SK-N-SH (cell line): ENCODE data around the gene DGKI. TPM values are rescaled to one million over a fixed set of nuclear protein-coding genes. Genes with fewer than 3 reads are reported as not detected.

Experiments used
- CTCF ChIA-PET: fragments of 300-600, 350-600 bp; formaldehyde crosslinking; extraction: SDS; loops from one replicate; lab custom pipeline; 2021; lab: Yijun Ruan, JAX
- POLR2A ChIA-PET: fragments of 350-600 bp; sonication (Branson Sonifier 250); formaldehyde crosslinking; extraction: SDS; loops from one replicate; lab custom pipeline; 2020; ENCODE audit warnings: antibody characterized with exemption, inconsistent platforms; lab: Yijun Ruan, JAX
- DNase-seq: peaks from one replicate; pipeline ENCODE4 v3.0.0; 2012
- H2AFZ ChIP-seq: fragments of 200-600 bp; sonication (generic); 2 replicates; pipeline ENCODE4 v1.8.1; 2016; ENCODE audit warnings: antibody characterized with exemption, mild to moderate bottlenecking, low read depth
- H3F3A ChIP-seq: fragments of 200-600 bp; sonication (generic); replicated peaks from 2 replicates; pipeline ENCODE3; 2016; ENCODE audit warnings: antibody characterized with exemption, mild to moderate bottlenecking; ENCODE audit not compliant: insufficient read depth
- H3K27ac ChIP-seq, 2 experiments: fragments of 200-500 bp in 1 of 2; fragments of 200-600 bp in 1 of 2; sonication (Bioruptor generic) in 1 of 2; sonication (generic), shearing (Covaris generic) in 1 of 2; 2 replicates each; pipeline versions ENCODE4 v1.5.1 to v1.6.1; 2014 to 2016; ENCODE audit warnings: low read depth in 2 of 2, inconsistent platforms in 1 of 2, low read length in 1 of 2, mild to moderate bottlenecking in 1 of 2, mixed read lengths in 1 of 2
- H3K27me3 ChIP-seq: fragments of 200-600 bp; sonication (generic), shearing (Covaris generic); 2 replicates; pipeline ENCODE4 v1.6.1; 2016; ENCODE audit warnings: mixed run types; ENCODE audit not compliant: insufficient read depth
- H3K36me3 ChIP-seq, 2 experiments: fragments of 200-500 bp in 1 of 2; fragments of 200-600 bp in 1 of 2; sonication (Bioruptor generic) in 1 of 2; sonication (generic) in 1 of 2; replicated peaks in 1 of 2; 2 replicates each; pipeline versions ENCODE3 to v1.5.1; 2014 to 2016; ENCODE audit warnings: low read length in 1 of 2, mild to moderate bottlenecking in 1 of 2; ENCODE audit not compliant: insufficient read depth in 2 of 2, control insufficient read depth in 1 of 2
- H3K4me1 ChIP-seq, 2 experiments: fragments of 200-500 bp in 1 of 2; fragments of 200-600 bp in 1 of 2; sonication (Bioruptor generic) in 1 of 2; sonication (generic), shearing (Covaris generic) in 1 of 2; 2 replicates each; pipeline versions ENCODE4 v1.5.1 to v1.6.1; 2014 to 2016; ENCODE audit warnings: low read depth in 1 of 2, low read length in 1 of 2, mixed run types in 1 of 2; ENCODE audit not compliant: insufficient read depth in 2 of 2, control insufficient read depth in 1 of 2
- H3K4me2 ChIP-seq: fragments of 200-600 bp; sonication (generic), shearing (Covaris generic); 2 replicates; pipeline ENCODE4 v1.6.1; 2017; ENCODE audit warnings: mixed run types
- H3K4me3 ChIP-seq, 2 experiments: fragments of 200-500 bp in 1 of 2; fragments of 200-600 bp in 1 of 2; sonication (Bioruptor generic) in 1 of 2; sonication (generic), shearing (Covaris generic) in 1 of 2; 2 replicates each; pipeline versions ENCODE4 v1.5.1 to v1.8.1; 2014 to 2016; ENCODE audit warnings: low read depth in 2 of 2, inconsistent platforms in 1 of 2, low read length in 1 of 2, mild to moderate bottlenecking in 1 of 2, mixed read lengths in 1 of 2, moderate library complexity in 1 of 2
- H3K79me2 ChIP-seq: fragments of 200-600 bp; sonication (generic); 2 replicates; pipeline ENCODE4 v1.8.1; 2017; ENCODE audit warnings: mild to moderate bottlenecking; ENCODE audit not compliant: insufficient read depth
- H3K9ac ChIP-seq: fragments of 200-600 bp; sonication (generic); 2 replicates; pipeline ENCODE4 v1.6.1; 2017; ENCODE audit warnings: mixed run types
- H3K9me2 ChIP-seq: fragments of 200-600 bp; sonication (generic); 2 replicates; pipeline ENCODE4 v1.6.1; 2017; ENCODE audit warnings: mixed run types
- H3K9me3 ChIP-seq: fragments of 200-600 bp; sonication (generic); 2 replicates; pipeline ENCODE4 v1.6.1; 2017; ENCODE audit warnings: mixed run types, mild to moderate bottlenecking, moderate library complexity
- H4K20me1 ChIP-seq: fragments of 200-600 bp; sonication (generic); 2 replicates; pipeline ENCODE4 v1.6.1; 2017; ENCODE audit warnings: mild to moderate bottlenecking, mixed run types; ENCODE audit not compliant: insufficient read depth
- CHD2 ChIP-seq: fragments of 150-350 bp; IDR thresholded peaks from 2 replicates; pipeline ENCODE4 v1.6.1; 2018; ENCODE audit warnings: low read length; ENCODE audit not compliant: partially characterized antibody
- ELF1 ChIP-seq: IDR thresholded peaks from 2 replicates; pipeline ENCODE4 v1.4.0; 2012
- EZH2phosphoT487 ChIP-seq: fragments of 200-600 bp; sonication (generic); IDR thresholded peaks from 2 replicates; pipeline ENCODE4 v1.6.1; 2017; ENCODE audit warnings: low read depth, mixed run types, mild to moderate bottlenecking, antibody characterized with exemption, moderate library complexity, borderline replicate concordance
- FOXJ3 ChIP-seq: sonication (generic); formaldehyde crosslinking; IDR thresholded peaks from 2 replicates; pipeline ENCODE4 v1.5.1; 2020; ENCODE audit warnings: mild to moderate bottlenecking, missing genetic modification reagents
- GABPA ChIP-seq: IDR thresholded peaks from 2 replicates; pipeline ENCODE4 v1.4.0; 2012; ENCODE audit warnings: low read depth, mild to moderate bottlenecking
- JUND ChIP-seq: IDR thresholded peaks from 2 replicates; pipeline ENCODE4 v1.4.0; 2012
- MEF2A ChIP-seq: IDR thresholded peaks from 2 replicates; pipeline ENCODE4 v1.4.0; 2012; ENCODE audit warnings: low read depth, borderline replicate concordance
- NFIC ChIP-seq: IDR thresholded peaks from 2 replicates; pipeline ENCODE4 v1.4.0; 2012; ENCODE audit warnings: borderline replicate concordance
- RAD21 ChIP-seq: IDR thresholded peaks from 2 replicates; pipeline ENCODE4 v1.6.1; 2012; ENCODE audit warnings: mild to moderate bottlenecking, low read length
- REST ChIP-seq: IDR thresholded peaks from 2 replicates; pipeline ENCODE4 v1.6.1; 2012; ENCODE audit warnings: mild to moderate bottlenecking, low read depth, low read length, moderate library complexity
- SIN3A ChIP-seq: IDR thresholded peaks from 2 replicates; pipeline ENCODE4 v1.6.1; 2012; ENCODE audit warnings: low read depth, mild to moderate bottlenecking, low read length, moderate library complexity, borderline replicate concordance
- SMC3 ChIP-seq: IDR thresholded peaks from 2 replicates; pipeline ENCODE4 v1.6.1; 2012; ENCODE audit warnings: low read depth, low read length, improper control_type of control experiment
- TCF12 ChIP-seq: IDR thresholded peaks from 2 replicates; pipeline ENCODE4 v1.4.0; 2012
- TEAD4 ChIP-seq: IDR thresholded peaks from 2 replicates; pipeline ENCODE4 v1.4.0; 2012; ENCODE audit warnings: mild to moderate bottlenecking, borderline replicate concordance; ENCODE audit not compliant: insufficient read depth
- YY1 ChIP-seq: IDR thresholded peaks from 2 replicates; pipeline ENCODE4 v1.4.0; 2012; ENCODE audit warnings: low read depth, mild to moderate bottlenecking
- WGBS: methylation state at CpG from one replicate; pipeline ENCODE4 v1.1.6; 2017; ENCODE audit warnings: low lambda C conversion rate; 5-methylcytosine and 5-hydroxymethylcytosine counted together
- polyA plus RNA-seq, 3 experiments: library from polyadenylated mRNA; depleted of rRNA; stranded (reverse); fragments of >200 nt; gene quantifications; 2 replicates each; pipeline ENCODE4 v1.2.3, GENCODE V29; 2012
- TF ChIP-seq, protein P1 (sequence below): IDR thresholded peaks from 2 replicates; pipeline ENCODE4 v1.4.0; 2012; ENCODE audit warnings: low read depth, borderline replicate concordance
- TF ChIP-seq, protein P2 (sequence below): fragments of 200-600 bp; sonication (generic); IDR thresholded peaks from 2 replicates; pipeline ENCODE4 v1.6.1; 2017; ENCODE audit warnings: antibody characterized with exemption, mild to moderate bottlenecking, moderate library complexity
- TF ChIP-seq, protein P3 (sequence below): fragments of 150-350 bp; IDR thresholded peaks from 2 replicates; pipeline ENCODE4 v1.6.1; 2017; ENCODE audit warnings: antibody characterized with exemption, low read length, low read depth, borderline replicate concordance
- TF ChIP-seq, protein P4 (sequence below): IDR thresholded peaks from 2 replicates; pipeline ENCODE4 v1.4.0; 2012; ENCODE audit warnings: low read depth

DGKI gene
- polyA plus RNA-seq, 1 of the 3 experiments (the other 2 are of a cell fraction) = 1.3 TPM

DNA sequence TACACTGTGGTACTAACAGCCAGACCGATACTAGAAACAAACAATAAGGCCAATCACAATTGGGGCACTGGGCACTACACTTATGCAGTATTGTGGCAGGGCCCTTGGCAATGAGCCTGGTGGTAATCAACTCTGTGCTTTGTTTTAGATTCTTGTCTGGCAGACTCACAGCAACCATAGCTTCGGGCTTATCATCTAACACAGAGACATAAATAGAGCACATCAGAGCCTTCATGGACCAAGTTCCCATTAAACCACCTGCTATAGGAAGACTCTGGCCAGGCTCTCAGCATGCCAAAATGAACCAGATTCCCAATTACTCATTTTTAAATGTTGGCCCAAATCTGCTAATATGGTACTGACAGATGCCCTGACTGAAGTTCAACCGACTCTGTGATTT, 218.6 kb downstream of the DGKI start (continued):
- TF ChIP-seq, protein P1, sequence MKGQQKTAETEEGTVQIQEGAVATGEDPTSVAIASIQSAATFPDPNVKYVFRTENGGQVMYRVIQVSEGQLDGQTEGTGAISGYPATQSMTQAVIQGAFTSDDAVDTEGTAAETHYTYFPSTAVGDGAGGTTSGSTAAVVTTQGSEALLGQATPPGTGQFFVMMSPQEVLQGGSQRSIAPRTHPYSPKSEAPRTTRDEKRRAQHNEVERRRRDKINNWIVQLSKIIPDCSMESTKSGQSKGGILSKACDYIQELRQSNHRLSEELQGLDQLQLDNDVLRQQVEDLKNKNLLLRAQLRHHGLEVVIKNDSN = no peak
- TF ChIP-seq TCF12 (peak; percentile 44; the same call in 1 of the 2 replicates), CHD2 (peak; percentile 73), EZH2phosphoT487 (no peak), TEAD4 (no peak), GABPA (no peak), YY1 (no peak), RAD21 (0 out of 2 replicates have a peak, but pooled peaks have one; percentile 1), FOXJ3 (CRISPR knock-in tag) (peak; percentile 79), ELF1 (no peak)
- TF ChIP-seq, protein P2, sequence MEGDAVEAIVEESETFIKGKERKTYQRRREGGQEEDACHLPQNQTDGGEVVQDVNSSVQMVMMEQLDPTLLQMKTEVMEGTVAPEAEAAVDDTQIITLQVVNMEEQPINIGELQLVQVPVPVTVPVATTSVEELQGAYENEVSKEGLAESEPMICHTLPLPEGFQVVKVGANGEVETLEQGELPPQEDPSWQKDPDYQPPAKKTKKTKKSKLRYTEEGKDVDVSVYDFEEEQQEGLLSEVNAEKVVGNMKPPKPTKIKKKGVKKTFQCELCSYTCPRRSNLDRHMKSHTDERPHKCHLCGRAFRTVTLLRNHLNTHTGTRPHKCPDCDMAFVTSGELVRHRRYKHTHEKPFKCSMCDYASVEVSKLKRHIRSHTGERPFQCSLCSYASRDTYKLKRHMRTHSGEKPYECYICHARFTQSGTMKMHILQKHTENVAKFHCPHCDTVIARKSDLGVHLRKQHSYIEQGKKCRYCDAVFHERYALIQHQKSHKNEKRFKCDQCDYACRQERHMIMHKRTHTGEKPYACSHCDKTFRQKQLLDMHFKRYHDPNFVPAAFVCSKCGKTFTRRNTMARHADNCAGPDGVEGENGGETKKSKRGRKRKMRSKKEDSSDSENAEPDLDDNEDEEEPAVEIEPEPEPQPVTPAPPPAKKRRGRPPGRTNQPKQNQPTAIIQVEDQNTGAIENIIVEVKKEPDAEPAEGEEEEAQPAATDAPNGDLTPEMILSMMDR = no peak

DNA sequence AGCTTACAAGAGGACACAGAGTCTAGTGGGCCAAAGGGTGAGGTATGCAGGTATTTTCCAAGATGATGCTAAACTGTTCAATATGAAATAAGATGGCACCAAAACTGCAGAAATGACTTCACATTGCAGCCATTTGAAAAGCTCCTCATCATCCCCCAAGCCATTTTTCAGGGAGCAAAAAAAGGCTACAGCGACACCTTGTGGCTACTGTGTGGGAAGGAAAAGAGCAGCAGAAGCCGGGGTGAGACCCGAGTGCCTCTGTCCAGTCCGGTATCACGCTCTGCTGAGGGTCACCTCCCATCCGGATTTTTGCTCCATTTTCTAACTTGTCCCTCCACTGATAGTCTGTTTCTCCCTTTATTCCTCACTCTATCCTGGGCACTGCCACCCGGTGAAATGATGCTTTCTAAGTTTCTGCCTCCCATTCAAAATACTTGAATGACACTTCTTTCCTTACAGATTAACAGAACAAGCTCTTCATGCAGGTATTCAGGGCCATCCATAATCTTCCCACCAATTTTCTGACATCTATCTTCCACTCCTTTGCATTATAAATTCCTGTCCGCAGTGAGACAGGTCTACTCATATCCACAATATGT, 220.2 kb downstream of the DGKI start:
- DNase-seq = peak; percentile 41
- Histone ChIP-seq H3K79me2 (no peaks in the 10 kb centered on the region), H2AFZ (no peak overlapping the region), H3K4me3 (no peak overlapping the region; a peak in 1 of 4 replicates), H3K9me2 (no peaks in the 10 kb centered on the region), H3K27me3 (no peaks in the 10 kb centered on the region), H3K36me3 (no peaks in the 10 kb centered on the region), H3K4me1 (peaks cover 0 to 24% of the 10 kb centered on the region in 2 experiments; a peak in 2 of 4 replicates), H4K20me1 (no peaks in the 10 kb centered on the region), H3K9me3 (no peaks in the 10 kb centered on the region), H3K27ac (peak overlapping the region in 1 of 2 experiments; percentile 96; a peak in 2 of 4 replicates), H3K4me2 (no peak overlapping the region), H3K9ac (no peak overlapping the region), H3F3A (no peaks in the 10 kb centered on the region)
- no peak for TF ChIP-seq MEF2A
- no peak for TF ChIP-seq JUND
- TF ChIP-seq, protein P3, sequence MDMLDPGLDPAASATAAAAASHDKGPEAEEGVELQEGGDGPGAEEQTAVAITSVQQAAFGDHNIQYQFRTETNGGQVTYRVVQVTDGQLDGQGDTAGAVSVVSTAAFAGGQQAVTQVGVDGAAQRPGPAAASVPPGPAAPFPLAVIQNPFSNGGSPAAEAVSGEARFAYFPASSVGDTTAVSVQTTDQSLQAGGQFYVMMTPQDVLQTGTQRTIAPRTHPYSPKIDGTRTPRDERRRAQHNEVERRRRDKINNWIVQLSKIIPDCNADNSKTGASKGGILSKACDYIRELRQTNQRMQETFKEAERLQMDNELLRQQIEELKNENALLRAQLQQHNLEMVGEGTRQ = no peak
- TF ChIP-seq, protein P2 = peak; percentile 77
- peak; percentile 67 for TF ChIP-seq RAD21
- no peak for TF ChIP-seq TEAD4
- TF ChIP-seq SMC3 = peak; percentile 69
- no peak for TF ChIP-seq SIN3A
- TF ChIP-seq, protein P4, sequence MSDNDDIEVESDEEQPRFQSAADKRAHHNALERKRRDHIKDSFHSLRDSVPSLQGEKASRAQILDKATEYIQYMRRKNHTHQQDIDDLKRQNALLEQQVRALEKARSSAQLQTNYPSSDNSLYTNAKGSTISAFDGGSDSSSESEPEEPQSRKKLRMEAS = no peak
- TF ChIP-seq, protein P1 = no peak
- no peak for TF ChIP-seq NFIC
- TF ChIP-seq REST = 0 out of 2 replicates have a peak, but pooled peaks have one; percentile 32
- ChIA-PET POLR2A (no interaction called here), CTCF (interaction anchor here (0.6 to 6.7 kb wide), 23 partner anchors 9 to 1961 kb away, joined by 3 to 55 read pairs (median 4); partner anchors contain the start of gene DGKI)
- WGBS = 74% methylated on average over 8 of the region's 8 CpGs
